Gastrocnemius medialis (tissue), 4 donors: ENCODE measurements around the gene ARHGAP15.

Experiments
- POLR2A ChIP-seq, 2 donors: fragments of 450-650 bp; IDR thresholded peaks; one replicate each; pipeline ENCODE4 v1.6.1; 2017; ENCODE audit warnings: antibody characterized with exemption in 2 of 2, mild to moderate bottlenecking in 2 of 2, moderate library complexity in 2 of 2
- TF ChIP-seq, protein P1 (sequence below), 5 experiments: fragments of 450-650 bp in 3 of 5; fragments of 200-600 bp in 2 of 5; sonication (generic) in 2 of 5; IDR thresholded peaks in 4 of 5; conservative IDR thresholded peaks in 1 of 5; 1 replicate in 4 of 5; 2 replicates in 1 of 5; pipeline ENCODE4 v1.5.1; 2016 to 2019; ENCODE audit warnings: antibody characterized with exemption in 5 of 5, mild to moderate bottlenecking in 3 of 5, moderate library complexity in 3 of 5

DNA sequence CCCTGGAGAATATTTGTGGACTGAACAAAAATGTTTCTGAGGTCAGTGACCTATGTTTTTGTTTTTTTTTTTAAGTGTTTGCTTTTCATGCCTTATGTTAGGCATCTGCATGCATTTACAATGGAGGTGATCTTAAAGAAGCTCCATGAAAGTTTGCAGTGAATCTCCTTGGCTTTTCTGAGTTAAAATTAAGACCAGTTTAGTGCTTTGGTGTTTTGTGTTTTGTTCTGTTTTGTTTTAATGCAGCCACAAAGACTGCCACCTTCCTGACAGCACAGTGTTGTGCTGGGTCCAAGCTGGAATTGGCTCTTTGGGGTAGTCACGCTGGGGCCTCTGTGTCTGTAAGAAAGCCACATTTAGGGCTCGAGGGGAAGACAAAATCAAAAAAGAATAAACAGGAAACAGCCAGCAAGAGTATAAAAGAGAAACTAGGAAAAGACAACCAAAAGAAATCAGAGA lies 396.2 kb downstream of the ARHGAP15 start:
- TF ChIP-seq, protein P1, sequence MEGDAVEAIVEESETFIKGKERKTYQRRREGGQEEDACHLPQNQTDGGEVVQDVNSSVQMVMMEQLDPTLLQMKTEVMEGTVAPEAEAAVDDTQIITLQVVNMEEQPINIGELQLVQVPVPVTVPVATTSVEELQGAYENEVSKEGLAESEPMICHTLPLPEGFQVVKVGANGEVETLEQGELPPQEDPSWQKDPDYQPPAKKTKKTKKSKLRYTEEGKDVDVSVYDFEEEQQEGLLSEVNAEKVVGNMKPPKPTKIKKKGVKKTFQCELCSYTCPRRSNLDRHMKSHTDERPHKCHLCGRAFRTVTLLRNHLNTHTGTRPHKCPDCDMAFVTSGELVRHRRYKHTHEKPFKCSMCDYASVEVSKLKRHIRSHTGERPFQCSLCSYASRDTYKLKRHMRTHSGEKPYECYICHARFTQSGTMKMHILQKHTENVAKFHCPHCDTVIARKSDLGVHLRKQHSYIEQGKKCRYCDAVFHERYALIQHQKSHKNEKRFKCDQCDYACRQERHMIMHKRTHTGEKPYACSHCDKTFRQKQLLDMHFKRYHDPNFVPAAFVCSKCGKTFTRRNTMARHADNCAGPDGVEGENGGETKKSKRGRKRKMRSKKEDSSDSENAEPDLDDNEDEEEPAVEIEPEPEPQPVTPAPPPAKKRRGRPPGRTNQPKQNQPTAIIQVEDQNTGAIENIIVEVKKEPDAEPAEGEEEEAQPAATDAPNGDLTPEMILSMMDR (IDR thresholded peaks at IDR 0.05 in 4 of 5, conservative IDR thresholded peaks at IDR 0.05 in 1 of 5), result no peak
- TF ChIP-seq POLR2A (IDR thresholded peaks at IDR 0.05), result no peak
